ENCODE measurements around the gene WBP4.

The WBP4 gene

DNA sequence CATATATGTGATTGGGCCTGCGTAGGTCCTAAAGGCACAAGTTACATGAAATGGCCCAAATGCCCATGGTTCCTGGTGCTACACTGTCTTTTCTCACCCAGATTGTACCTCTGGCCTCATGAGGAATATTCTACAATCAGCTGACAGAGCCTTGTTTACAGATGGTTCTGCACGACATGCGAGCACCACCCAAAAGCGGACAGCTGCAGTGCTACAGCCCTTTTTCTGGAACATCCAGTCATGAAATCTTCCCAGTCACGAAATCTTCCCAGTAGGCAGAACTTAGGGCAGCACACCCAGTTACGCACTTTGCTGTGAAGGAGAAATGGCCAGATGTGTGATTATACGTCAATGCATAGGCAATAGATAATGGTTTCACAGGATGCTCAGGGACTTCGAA is 34.5 kb upstream of the WBP4 start:
- no peak for TF ChIP-seq FOXM1 (IDR thresholded peaks at IDR 0.05; ENCODE audit: borderline replicate concordance, low read depth)
- TF ChIP-seq, protein P1, sequence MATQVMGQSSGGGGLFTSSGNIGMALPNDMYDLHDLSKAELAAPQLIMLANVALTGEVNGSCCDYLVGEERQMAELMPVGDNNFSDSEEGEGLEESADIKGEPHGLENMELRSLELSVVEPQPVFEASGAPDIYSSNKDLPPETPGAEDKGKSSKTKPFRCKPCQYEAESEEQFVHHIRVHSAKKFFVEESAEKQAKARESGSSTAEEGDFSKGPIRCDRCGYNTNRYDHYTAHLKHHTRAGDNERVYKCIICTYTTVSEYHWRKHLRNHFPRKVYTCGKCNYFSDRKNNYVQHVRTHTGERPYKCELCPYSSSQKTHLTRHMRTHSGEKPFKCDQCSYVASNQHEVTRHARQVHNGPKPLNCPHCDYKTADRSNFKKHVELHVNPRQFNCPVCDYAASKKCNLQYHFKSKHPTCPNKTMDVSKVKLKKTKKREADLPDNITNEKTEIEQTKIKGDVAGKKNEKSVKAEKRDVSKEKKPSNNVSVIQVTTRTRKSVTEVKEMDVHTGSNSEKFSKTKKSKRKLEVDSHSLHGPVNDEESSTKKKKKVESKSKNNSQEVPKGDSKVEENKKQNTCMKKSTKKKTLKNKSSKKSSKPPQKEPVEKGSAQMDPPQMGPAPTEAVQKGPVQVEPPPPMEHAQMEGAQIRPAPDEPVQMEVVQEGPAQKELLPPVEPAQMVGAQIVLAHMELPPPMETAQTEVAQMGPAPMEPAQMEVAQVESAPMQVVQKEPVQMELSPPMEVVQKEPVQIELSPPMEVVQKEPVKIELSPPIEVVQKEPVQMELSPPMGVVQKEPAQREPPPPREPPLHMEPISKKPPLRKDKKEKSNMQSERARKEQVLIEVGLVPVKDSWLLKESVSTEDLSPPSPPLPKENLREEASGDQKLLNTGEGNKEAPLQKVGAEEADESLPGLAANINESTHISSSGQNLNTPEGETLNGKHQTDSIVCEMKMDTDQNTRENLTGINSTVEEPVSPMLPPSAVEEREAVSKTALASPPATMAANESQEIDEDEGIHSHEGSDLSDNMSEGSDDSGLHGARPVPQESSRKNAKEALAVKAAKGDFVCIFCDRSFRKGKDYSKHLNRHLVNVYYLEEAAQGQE (IDR thresholded peaks at IDR 0.05; ENCODE audit: low read depth): no peak
- no peak for TF ChIP-seq TCF12 (IDR thresholded peaks at IDR 0.05; ENCODE audit: low read depth)
- TF ChIP-seq EGR1 (IDR thresholded peaks at IDR 0.05): no peak
- no peak for TF ChIP-seq CREB1 (IDR thresholded peaks at IDR 0.05; ENCODE audit: low read depth)
- TF ChIP-seq CEBPB (IDR thresholded peaks at IDR 0.05): no peak
- no peak for TF ChIP-seq EP300 (IDR thresholded peaks at IDR 0.05; ENCODE audit: borderline replicate concordance)
- no peak for TF ChIP-seq TEAD4 (IDR thresholded peaks at IDR 0.05)
- no peak for TF ChIP-seq MAX (IDR thresholded peaks at IDR 0.05)
- TF ChIP-seq TAF1 (IDR thresholded peaks at IDR 0.05; ENCODE audit: low read depth): no peak
- no peak for TF ChIP-seq YY1 (IDR thresholded peaks at IDR 0.05; ENCODE audit: low read depth)

DNA sequence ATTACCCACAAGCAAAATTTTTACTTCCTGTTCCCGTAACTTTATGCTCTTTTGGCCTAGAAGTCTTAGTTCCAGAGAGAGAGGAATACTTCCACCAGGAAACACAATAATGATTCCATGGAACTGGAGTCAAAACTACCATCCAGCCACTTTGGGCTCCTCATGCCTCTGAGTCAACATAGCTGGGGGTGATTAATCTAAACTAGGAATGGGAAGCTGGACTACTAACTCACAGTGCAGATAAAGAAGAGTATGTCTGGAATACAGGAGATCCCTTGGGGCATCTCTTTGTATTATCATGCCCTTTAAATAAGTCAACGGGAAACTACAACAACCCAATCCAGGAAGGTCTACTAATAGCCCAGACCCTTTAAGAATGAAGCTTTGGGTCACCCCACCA is 33.3 kb upstream of the WBP4 start:
- TF ChIP-seq, protein P2, sequence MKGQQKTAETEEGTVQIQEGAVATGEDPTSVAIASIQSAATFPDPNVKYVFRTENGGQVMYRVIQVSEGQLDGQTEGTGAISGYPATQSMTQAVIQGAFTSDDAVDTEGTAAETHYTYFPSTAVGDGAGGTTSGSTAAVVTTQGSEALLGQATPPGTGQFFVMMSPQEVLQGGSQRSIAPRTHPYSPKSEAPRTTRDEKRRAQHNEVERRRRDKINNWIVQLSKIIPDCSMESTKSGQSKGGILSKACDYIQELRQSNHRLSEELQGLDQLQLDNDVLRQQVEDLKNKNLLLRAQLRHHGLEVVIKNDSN (IDR thresholded peaks at IDR 0.05): no peak
- no peak for TF ChIP-seq RAD21 (IDR thresholded peaks at IDR 0.05; ENCODE audit: low read depth)
- TF ChIP-seq EGR1 (IDR thresholded peaks at IDR 0.05): no peak
- no peak for TF ChIP-seq MAX (IDR thresholded peaks at IDR 0.05)
- no peak for TF ChIP-seq FOXM1 (IDR thresholded peaks at IDR 0.05; ENCODE audit: borderline replicate concordance, low read depth)
- no peak for TF ChIP-seq TCF12 (IDR thresholded peaks at IDR 0.05; ENCODE audit: low read depth)
- TF ChIP-seq ZBTB7A (IDR thresholded peaks at IDR 0.05; ENCODE audit: low read depth): no peak
- no peak for TF ChIP-seq EP300 (IDR thresholded peaks at IDR 0.05; ENCODE audit: borderline replicate concordance)
- no peak for TF ChIP-seq CREB1 (IDR thresholded peaks at IDR 0.05; ENCODE audit: low read depth)
- TF ChIP-seq CEBPB (IDR thresholded peaks at IDR 0.05): no peak
- no peak for TF ChIP-seq TEAD4 (IDR thresholded peaks at IDR 0.05)

DNA sequence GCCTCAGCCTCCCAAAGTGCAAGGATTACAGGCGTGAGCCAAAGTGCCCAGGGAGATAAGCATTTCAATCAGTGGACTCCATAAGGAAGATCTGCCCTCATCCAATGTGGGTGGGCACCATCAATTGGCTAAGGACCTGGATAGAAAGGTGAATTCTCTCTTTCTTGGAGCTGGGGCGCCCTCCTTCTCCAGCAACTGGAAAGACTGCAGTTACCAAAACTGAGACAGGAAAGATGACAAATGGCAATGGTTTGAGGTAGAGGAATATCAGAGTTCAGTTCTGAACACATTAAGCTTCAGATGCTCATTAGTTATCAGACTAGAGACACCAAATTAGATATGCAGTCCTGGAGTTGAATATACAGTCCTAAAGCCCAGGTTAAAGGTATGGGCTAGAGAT is 31.7 kb upstream of the WBP4 start:
- TF ChIP-seq, protein P2 (IDR thresholded peaks at IDR 0.05): no peak
- TF ChIP-seq RAD21 (IDR thresholded peaks at IDR 0.05; ENCODE audit: low read depth): peak; percentile 53; the same call in 1 of the 2 replicates

GRCh38 chr13:41032691-41033376 is 28.5 kb upstream of the WBP4 start:
- TF ChIP-seq, protein P2 (IDR thresholded peaks at IDR 0.05): no peak
- TF ChIP-seq, protein P1 (IDR thresholded peaks at IDR 0.05; ENCODE audit: low read depth): no peak
- TF ChIP-seq MAX (IDR thresholded peaks at IDR 0.05): no peak
- TF ChIP-seq TEAD4 (IDR thresholded peaks at IDR 0.05): no peak
- TF ChIP-seq ZBTB7A (IDR thresholded peaks at IDR 0.05; ENCODE audit: low read depth): no peak
- no peak for TF ChIP-seq EGR1 (IDR thresholded peaks at IDR 0.05)
- TF ChIP-seq NFIC (IDR thresholded peaks at IDR 0.05): no peak
- TF ChIP-seq CREB1 (IDR thresholded peaks at IDR 0.05; ENCODE audit: low read depth): no peak
- TF ChIP-seq TCF12 (IDR thresholded peaks at IDR 0.05; ENCODE audit: low read depth): no peak
- no peak for TF ChIP-seq RAD21 (IDR thresholded peaks at IDR 0.05; ENCODE audit: low read depth)
- no peak for TF ChIP-seq TAF1 (IDR thresholded peaks at IDR 0.05; ENCODE audit: low read depth)
- TF ChIP-seq EP300 (IDR thresholded peaks at IDR 0.05; ENCODE audit: borderline replicate concordance): no peak
- TF ChIP-seq CEBPB (IDR thresholded peaks at IDR 0.05): no peak
- TF ChIP-seq YY1 (IDR thresholded peaks at IDR 0.05; ENCODE audit: low read depth): no peak

- TF ChIP-seq YY1 (IDR thresholded peaks at IDR 0.05; ENCODE audit: low read depth): no peak
- no peak for TF ChIP-seq ZBTB7A (IDR thresholded peaks at IDR 0.05; ENCODE audit: low read depth)
- TF ChIP-seq FOXM1 (IDR thresholded peaks at IDR 0.05; ENCODE audit: borderline replicate concordance, low read depth): no peak
- TF ChIP-seq TEAD4 (IDR thresholded peaks at IDR 0.05): no peak
- TF ChIP-seq CEBPB (IDR thresholded peaks at IDR 0.05): no peak
- TF ChIP-seq, protein P2 (IDR thresholded peaks at IDR 0.05): no peak
- TF ChIP-seq NFIC (IDR thresholded peaks at IDR 0.05): no peak
Observed at GRCh38 chr13:41034382-41034781, 26.9 kb upstream of the WBP4 start.

Measured in Ishikawa (cell line).